ENCODE measurements around the gene NCOA7. TPM values are rescaled to one million over a fixed set of nuclear protein-coding genes. Genes with fewer than 3 reads are reported as not detected.

The NCOA7 gene
- total RNA-seq, 1 experiment from 2014 or later: 9.4 TPM

DNA sequence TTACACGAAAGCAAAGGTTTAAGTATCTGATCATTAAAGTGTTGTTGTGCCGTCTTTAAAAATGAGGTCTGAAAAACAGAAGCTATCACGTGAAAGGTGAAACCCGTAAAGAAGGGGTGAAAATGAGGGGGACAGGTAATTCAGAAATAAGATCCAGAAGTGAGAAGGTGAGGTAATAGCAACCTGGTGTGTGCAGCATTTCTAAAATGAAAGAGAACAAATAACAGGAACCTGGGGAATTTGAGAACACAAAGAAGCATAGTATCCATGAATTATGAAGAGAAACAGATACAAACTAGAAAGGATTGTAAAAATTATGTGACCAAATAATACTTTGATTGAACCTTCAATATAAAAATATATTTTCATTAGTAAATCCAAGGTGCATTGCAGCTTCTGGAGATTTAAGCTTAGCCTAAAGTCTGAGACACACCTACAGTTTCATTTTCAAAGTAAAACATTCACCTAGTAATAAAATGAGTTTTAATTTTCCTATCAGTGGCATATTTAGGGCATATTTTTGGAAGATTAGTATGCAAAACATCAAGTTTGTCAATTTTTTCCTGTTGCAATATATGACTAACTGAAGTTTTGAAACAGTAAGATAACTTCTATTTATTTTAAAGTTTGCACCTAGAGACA, 39.9 kb upstream of the NCOA7 start:
- DNase-seq: no peak
- H3K23ac ChIP-seq (ENCODE audit: insufficient read length, low read depth, low read length): no peak overlapping the region
- no peak for TF ChIP-seq CTCF (conservative IDR thresholded peaks at IDR 0.05)
- peaks cover 10% of the 10 kb centered on the region; the same call in 1 of the 2 replicates for H3K27me3 ChIP-seq (ENCODE audit: insufficient read depth, low read length)
- no peak overlapping the region for H4K91ac ChIP-seq (ENCODE audit: insufficient read length, low read depth, low read length)
- H3K18ac ChIP-seq (ENCODE audit: insufficient read length, low read depth, low read length): no peak overlapping the region
- H3K79me1 ChIP-seq (ENCODE audit: insufficient read depth, low read depth, low read length, poor library complexity, severe bottlenecking): no peaks in the 10 kb centered on the region
- H3K27me3 Mint-ChIP-seq (ENCODE audit: low read depth): peaks cover 30% of the 10 kb centered on the region
- H3K4me3 Mint-ChIP-seq: peak overlapping the region; percentile 84 to 98
- H4K20me1 ChIP-seq (ENCODE audit: control insufficient read depth, insufficient read depth, insufficient read length): no peaks in the 10 kb centered on the region
- peak overlapping the region; percentile 98 for H3K4me2 ChIP-seq (ENCODE audit: insufficient read depth, insufficient read length, low read length)
- H4K8ac ChIP-seq (replicated peaks; ENCODE audit: insufficient read length, low read depth, low read length): no peak overlapping the region
- no peak overlapping the region for H3K4ac ChIP-seq (ENCODE audit: low read depth, low read length)
- peaks cover 27% of the 10 kb centered on the region for H3K23me2 ChIP-seq (ENCODE audit: insufficient read length, low read depth, low read length, poor library complexity, severe bottlenecking)
- H3K4me1 ChIP-seq (ENCODE audit: insufficient read depth, low read length): peaks cover 8% of the 10 kb centered on the region
- no peak overlapping the region for H2BK20ac ChIP-seq (ENCODE audit: low read depth, low read length, poor library complexity, severe bottlenecking)
- no peak overlapping the region for H3K27ac ChIP-seq (ENCODE audit: insufficient read length, low read depth, low read length)
- H2BK12ac ChIP-seq (ENCODE audit: insufficient read length, low read depth, low read length): no peak overlapping the region
- no peaks in the 10 kb centered on the region; a peak in 1 of 5 replicates for H3K9me3 Mint-ChIP-seq
- H3K9ac ChIP-seq (ENCODE audit: extremely low read depth, insufficient read length, low read length): no peak overlapping the region
- H3K9me3 ChIP-seq (ENCODE audit: control insufficient read depth, low read depth, low read length): no peaks in the 10 kb centered on the region
- no CpG with 5 or more reads among the region's 4 CpGs for WGBS (ENCODE audit: extremely low coverage, insufficient read length, low lambda C conversion rate)
- no peak overlapping the region for H2BK15ac ChIP-seq (ENCODE audit: low read depth, low read length)
- peaks cover 68 to 70% of the 10 kb centered on the region in 2 experiments for H3K4me1 Mint-ChIP-seq
- H2AK5ac ChIP-seq (ENCODE audit: insufficient read length, low read length): no peak overlapping the region
- H3K79me2 ChIP-seq (ENCODE audit: insufficient read depth, low read length): peaks cover 2% of the 10 kb centered on the region; the same call in 1 of the 2 replicates
- no peak overlapping the region for H3T11ph ChIP-seq (ENCODE audit: low read length)
- peak overlapping the region in 2 of 3 experiments; percentile 10 to 17; a peak in 3 of 7 replicates for H3K27ac Mint-ChIP-seq
- no peak overlapping the region for H3K56ac ChIP-seq (ENCODE audit: insufficient read length, low read depth, low read length)
- peaks cover 0 to 10% (median 10%) of the 10 kb centered on the region in 3 experiments; a peak in 4 of 7 replicates for H3K36me3 Mint-ChIP-seq (ENCODE audit: insufficient read depth in 1 of 3, low read depth in 3 of 3)
- no peak overlapping the region for H2BK5ac ChIP-seq (ENCODE audit: insufficient read length, low read length)
- no peak overlapping the region for H2BK120ac ChIP-seq (ENCODE audit: low read depth, low read length, poor library complexity, severe bottlenecking)
- H4K5ac ChIP-seq (ENCODE audit: insufficient read length, low read depth, low read length): no peak overlapping the region
- no peak overlapping the region for H2AFZ ChIP-seq (ENCODE audit: low read length)
- no peak overlapping the region for H3K14ac ChIP-seq (ENCODE audit: insufficient read depth, low read length)
